Mucosa of descending colon (tissue), 3 donors: ENCODE data around the gene RPS10. TPM values are rescaled to one million over a fixed set of nuclear protein-coding genes. Genes with fewer than 3 reads are reported as not detected.

Source experiments
- ATAC-seq: fragments of 200-7000 bp; cut with Tn5 transposase; one replicate; pipeline ENCODE4 v1.9.1; 2020; ENCODE audit warnings: mild to moderate bottlenecking, moderate library complexity
- DNase-seq, 3 donors: peaks; one replicate each; pipeline ENCODE4 v3.0.0-alpha.2; 2020
- H3K36me3 ChIP-seq: fragments of 200-600 bp; one replicate; pipeline ENCODE4 v1.8.0; 2021; ENCODE audit warnings: low read depth, mild to moderate bottlenecking
- H3K4me1 ChIP-seq: fragments of 200-600 bp; one replicate; pipeline ENCODE4 v1.8.0; 2021; ENCODE audit warnings: low read depth, mild to moderate bottlenecking
- H3K4me3 ChIP-seq: fragments of 200-600 bp; one replicate; pipeline ENCODE4 v1.8.0; 2021; ENCODE audit warnings: mild to moderate bottlenecking
- H3K9me3 ChIP-seq: fragments of 200-600 bp; one replicate; pipeline ENCODE4 v1.8.0; 2021; ENCODE audit warnings: mild to moderate bottlenecking
- intact Hi-C, 2 donors: fragments of 100-400 bp; cut with DNase I in 1 of 2; cut with micrococcal nuclease in 1 of 2; formaldehyde crosslinking; loops; one replicate each; pipeline versions ENCODE4 v1.11.0 to v1.11.1; 2022; cut with DNase I, micrococcal nuclease
- total RNA-seq, 3 donors: library from RNA; stranded (reverse); fragmentation: NEBNext Ultra II Directional in 2 of 3; extraction: Animal tissue kit (Norgen Biotek cat#: 25700) in 2 of 3; gene quantifications; one replicate each; pipeline versions ENCODE4 v1.2.1 to v1.2.4, GENCODE V29; 2021 to 2023
- TF ChIP-seq, protein P1 (sequence below): fragments of 200-600 bp; IDR thresholded peaks from one replicate; pipeline ENCODE4 v1.8.0; 2022; ENCODE audit warnings: antibody characterized with exemption, mild to moderate bottlenecking
- donor health status: DM: no; HTN: no; CAD: no; lungs with moderate emphysema.
- donor health status: DM: no; HTN: no; CAD: no.
- donor health status: DM: no; HTN: yes; CAD: no.

Gene RPS10
- total RNA-seq, 3 donors from 2014 or later = 999 to 1,006 (median 1,004) TPM

- intact Hi-C loops = loop anchor here in 1 of 2 donors (10.0 kb wide), 1 partner anchor 142 kb away; no protein-coding TSS in a partner anchor
- peaks cover 10% of the 10 kb centered on the region for H3K4me1 ChIP-seq
- no peak for ATAC-seq
- H3K4me3 ChIP-seq = no peak overlapping the region
- no peaks in the 10 kb centered on the region for H3K9me3 ChIP-seq
- TF ChIP-seq, protein P1, sequence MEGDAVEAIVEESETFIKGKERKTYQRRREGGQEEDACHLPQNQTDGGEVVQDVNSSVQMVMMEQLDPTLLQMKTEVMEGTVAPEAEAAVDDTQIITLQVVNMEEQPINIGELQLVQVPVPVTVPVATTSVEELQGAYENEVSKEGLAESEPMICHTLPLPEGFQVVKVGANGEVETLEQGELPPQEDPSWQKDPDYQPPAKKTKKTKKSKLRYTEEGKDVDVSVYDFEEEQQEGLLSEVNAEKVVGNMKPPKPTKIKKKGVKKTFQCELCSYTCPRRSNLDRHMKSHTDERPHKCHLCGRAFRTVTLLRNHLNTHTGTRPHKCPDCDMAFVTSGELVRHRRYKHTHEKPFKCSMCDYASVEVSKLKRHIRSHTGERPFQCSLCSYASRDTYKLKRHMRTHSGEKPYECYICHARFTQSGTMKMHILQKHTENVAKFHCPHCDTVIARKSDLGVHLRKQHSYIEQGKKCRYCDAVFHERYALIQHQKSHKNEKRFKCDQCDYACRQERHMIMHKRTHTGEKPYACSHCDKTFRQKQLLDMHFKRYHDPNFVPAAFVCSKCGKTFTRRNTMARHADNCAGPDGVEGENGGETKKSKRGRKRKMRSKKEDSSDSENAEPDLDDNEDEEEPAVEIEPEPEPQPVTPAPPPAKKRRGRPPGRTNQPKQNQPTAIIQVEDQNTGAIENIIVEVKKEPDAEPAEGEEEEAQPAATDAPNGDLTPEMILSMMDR = no peak
- no peak for DNase-seq
- no peaks in the 10 kb centered on the region for H3K36me3 ChIP-seq
Observed at GRCh38 chr6:34463299-34463698, 37.4 kb upstream of the RPS10 start.

- Histone ChIP-seq H3K4me3 (no peak overlapping the region), H3K4me1 (peaks cover 10% of the 10 kb centered on the region), H3K9me3 (no peaks in the 10 kb centered on the region), H3K36me3 (no peaks in the 10 kb centered on the region)
- DNase-seq = peak in 2 of 3 donors; percentile 41 to 72
- intact Hi-C loops = loop anchor here in 1 of 2 donors (10.0 kb wide), 1 partner anchor 142 kb away; no protein-coding TSS in a partner anchor
- peak; percentile 83 for ATAC-seq
- TF ChIP-seq, protein P1 = no peak
Observed at GRCh38 chr6:34462551-34462971, 36.7 kb upstream of the RPS10 start.

GRCh38 chr6:34462010-34462409 is 36.1 kb upstream of the RPS10 start:
- Histone ChIP-seq H3K9me3 (no peaks in the 10 kb centered on the region), H3K36me3 (no peaks in the 10 kb centered on the region), H3K4me3 (no peak overlapping the region), H3K4me1 (peaks cover 10% of the 10 kb centered on the region)
- DNase-seq (no peak), ATAC-seq (no peak)
- TF ChIP-seq, protein P1 = no peak
- intact Hi-C loops = loop anchor here in 1 of 2 donors (10.0 kb wide), 1 partner anchor 143 kb away; no protein-coding TSS in a partner anchor

DNA sequence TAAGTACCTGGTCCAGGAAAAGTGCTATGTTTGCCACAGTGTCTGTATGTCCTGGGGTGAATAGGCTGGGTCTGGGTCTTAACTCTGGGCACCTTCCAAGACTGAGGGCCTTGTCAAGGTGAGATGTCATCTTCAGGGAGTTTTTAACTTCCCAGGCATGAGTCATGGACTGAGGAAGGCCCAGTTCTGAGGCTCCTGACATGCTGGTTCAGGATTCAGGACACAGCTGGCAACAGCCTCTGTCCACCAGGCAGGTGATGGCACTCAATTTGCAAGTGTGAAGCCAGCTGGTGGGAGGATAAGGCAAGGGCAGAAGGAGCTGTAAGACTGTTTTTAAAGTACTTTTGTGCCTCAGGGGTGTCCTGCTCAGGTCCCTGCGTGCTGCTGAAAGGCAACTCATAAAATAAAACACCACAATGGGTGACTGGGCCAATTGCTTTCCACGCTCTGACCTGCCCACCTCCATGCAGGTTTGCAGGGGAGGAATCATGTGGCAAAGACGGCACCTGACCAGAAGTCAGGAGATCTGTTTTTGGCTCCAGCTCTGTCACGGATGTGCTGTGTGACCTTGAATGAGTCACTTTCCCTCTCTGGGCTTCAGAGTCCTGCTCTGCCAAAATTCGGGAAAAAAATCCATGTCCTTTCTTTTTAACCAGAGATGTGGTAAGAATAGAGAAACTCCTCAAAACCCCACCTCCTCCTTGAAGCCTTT is 35.1 kb upstream of the RPS10 start:
- TF ChIP-seq, protein P1 = no peak
- DNase-seq (no peak), ATAC-seq (no peak)
- H3K4me3 ChIP-seq = no peak overlapping the region
- intact Hi-C loops = loop anchor here in 1 of 2 donors (10.0 kb wide), 1 partner anchor 144 kb away; no protein-coding TSS in a partner anchor
- no peaks in the 10 kb centered on the region for H3K9me3 ChIP-seq
- no peaks in the 10 kb centered on the region for H3K36me3 ChIP-seq
- peaks cover 7% of the 10 kb centered on the region for H3K4me1 ChIP-seq

- Histone ChIP-seq H3K4me1 (no peaks in the 10 kb centered on the region), H3K4me3 (no peak overlapping the region), H3K9me3 (no peaks in the 10 kb centered on the region), H3K36me3 (no peaks in the 10 kb centered on the region)
- ATAC-seq (peak; percentile 78), DNase-seq (peak in 1 of 3 donors; percentile 76)
- intact Hi-C loops = loop anchor here in 1 of 2 donors (10.0 kb wide), 1 partner anchor 145 kb away; no protein-coding TSS in a partner anchor
- TF ChIP-seq, protein P1 = peak; percentile 15
Observed at GRCh38 chr6:34459899-34460593, 34.2 kb upstream of the RPS10 start.
